ENCODE results near the gene PRKCE.

DNA sequence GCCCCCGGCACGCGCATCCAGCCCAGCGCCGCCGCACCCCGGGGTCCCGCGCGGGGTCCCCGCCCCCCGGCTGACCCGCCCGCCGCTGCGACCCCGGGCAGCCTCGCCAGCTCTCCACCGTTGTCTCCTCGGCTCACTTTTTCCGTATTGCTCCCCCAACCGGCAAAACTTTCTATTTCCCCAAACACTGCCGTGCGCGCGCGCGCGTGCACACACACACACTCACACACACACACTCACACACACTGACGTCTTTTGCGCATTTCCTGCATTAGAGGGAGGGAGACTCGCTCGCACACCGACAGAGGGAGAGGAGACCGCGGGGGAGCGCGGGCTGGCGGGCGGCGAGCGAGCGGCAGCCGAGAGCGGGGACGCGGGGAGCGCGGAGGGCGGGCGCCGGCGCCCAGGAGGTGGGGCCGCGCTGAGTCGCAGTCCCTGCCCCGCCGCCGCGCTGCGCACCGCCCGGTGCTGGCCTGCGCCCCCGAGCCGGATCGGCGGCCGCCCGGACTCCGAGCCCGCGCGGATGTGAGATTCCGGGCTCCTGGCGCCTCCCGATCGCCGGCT lies 542 bp upstream of the PRKCE start:
- TF ChIP-seq, protein P1, sequence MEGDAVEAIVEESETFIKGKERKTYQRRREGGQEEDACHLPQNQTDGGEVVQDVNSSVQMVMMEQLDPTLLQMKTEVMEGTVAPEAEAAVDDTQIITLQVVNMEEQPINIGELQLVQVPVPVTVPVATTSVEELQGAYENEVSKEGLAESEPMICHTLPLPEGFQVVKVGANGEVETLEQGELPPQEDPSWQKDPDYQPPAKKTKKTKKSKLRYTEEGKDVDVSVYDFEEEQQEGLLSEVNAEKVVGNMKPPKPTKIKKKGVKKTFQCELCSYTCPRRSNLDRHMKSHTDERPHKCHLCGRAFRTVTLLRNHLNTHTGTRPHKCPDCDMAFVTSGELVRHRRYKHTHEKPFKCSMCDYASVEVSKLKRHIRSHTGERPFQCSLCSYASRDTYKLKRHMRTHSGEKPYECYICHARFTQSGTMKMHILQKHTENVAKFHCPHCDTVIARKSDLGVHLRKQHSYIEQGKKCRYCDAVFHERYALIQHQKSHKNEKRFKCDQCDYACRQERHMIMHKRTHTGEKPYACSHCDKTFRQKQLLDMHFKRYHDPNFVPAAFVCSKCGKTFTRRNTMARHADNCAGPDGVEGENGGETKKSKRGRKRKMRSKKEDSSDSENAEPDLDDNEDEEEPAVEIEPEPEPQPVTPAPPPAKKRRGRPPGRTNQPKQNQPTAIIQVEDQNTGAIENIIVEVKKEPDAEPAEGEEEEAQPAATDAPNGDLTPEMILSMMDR (conservative IDR thresholded peaks at IDR 0.05; ENCODE audit: low read depth, low read length), result peak; percentile 55
- TF ChIP-seq EZH2 (IDR thresholded peaks at IDR 0.05; ENCODE audit: borderline replicate concordance, low read depth, low read length, poor library complexity, severe bottlenecking), result no peak
